B cell (primary cell): Measurements from ENCODE around the gene ZNF141.
"Not testable (repeated sequence)": the region's sequence is repeated elsewhere in the genome, so short reads cannot be mapped to it uniquely, and the experiment has no call there.

Experiments
- CTCF ChIP-seq: fragments of 200-600 bp; IDR thresholded peaks from one replicate; pipeline ENCODE4 v1.8.0; 2022; ENCODE audit warnings: antibody characterized with exemption, mild to moderate bottlenecking
- EZH2 ChIP-seq: IDR thresholded peaks from 2 replicates; pipeline ENCODE4 v1.6.1; 2012; ENCODE audit warnings: borderline replicate concordance, low read depth, mild to moderate bottlenecking, moderate library complexity, low read length; ENCODE audit not compliant: insufficient read depth, poor library complexity, severe bottlenecking

DNA sequence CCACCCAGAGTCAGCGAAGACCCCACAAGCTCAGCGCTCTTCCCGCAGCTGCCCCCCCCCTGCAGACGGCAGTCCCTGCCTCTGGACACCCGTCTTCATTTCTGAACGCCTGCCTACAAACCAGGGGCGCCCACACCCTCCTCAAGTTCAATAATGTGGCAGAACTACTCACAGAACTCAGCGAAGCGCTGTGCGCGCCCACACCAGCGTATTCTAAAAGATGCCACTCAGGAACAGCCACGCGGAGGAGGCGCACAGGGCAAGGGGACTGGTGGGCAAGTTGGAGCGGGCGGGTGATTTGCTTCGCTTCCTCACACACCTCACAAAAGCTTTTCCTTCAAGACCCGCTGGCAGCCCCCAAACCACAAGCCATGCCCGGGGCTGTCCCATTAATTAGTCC, 33.1 kb upstream of the ZNF141 start:
- TF ChIP-seq CTCF, EZH2: not testable (repeated sequence)
